ENCODE results near the gene TEP1. TPM values are rescaled to one million over a fixed set of nuclear protein-coding genes. Genes with fewer than 3 reads are reported as not detected.
A peak's percentile ranks its signal among the peaks of the same experiment; 100 is the strongest.

Gene TEP1
- total RNA-seq, 1 donor from 2014 or later = 28.5 TPM

GRCh38 chr14:20327005-20327869 lies 86.1 kb downstream of the TEP1 start:
- peak; percentile 84 for TF ChIP-seq CTCF (IDR thresholded peaks at IDR 0.05; ENCODE audit: unreplicated experiment)
- Mint-ChIP-seq H3K27me3 (no peaks in the 10 kb centered on the region), H3K4me1 (ENCODE audit: low read depth) (peaks cover 19% of the 10 kb centered on the region), H3K27ac (peak overlapping the region; percentile 3), H3K36me3 (ENCODE audit: insufficient read depth) (peaks cover 13% of the 10 kb centered on the region), H3K4me3 (ENCODE audit: low read depth) (no peak overlapping the region), H3K9me3 (ENCODE audit: low read depth) (no peaks in the 10 kb centered on the region)
- DNase-seq (ENCODE audit: low spot score, unreplicated experiment) = no peak

DNA sequence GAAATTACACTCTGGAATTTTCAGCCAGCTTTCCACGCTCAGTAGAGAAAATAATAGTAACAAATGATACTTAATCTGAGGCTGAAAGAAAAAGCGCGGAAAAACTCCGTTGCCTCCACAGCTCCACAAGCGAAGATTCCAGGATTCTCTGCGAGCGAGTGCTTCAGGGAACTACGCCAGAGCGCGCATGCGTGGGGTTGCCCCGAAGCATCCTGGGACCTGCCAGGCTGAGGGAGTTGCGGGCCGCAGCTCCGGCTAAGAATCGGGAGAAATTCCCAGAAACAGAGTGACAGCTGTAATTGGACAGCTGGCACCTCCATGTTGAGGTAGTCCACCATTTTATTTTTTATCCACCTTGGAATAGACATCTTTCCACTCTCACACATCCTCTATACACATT lies 95.6 kb downstream of the TEP1 start:
- Mint-ChIP-seq H3K27ac (peak overlapping the region; percentile 84), H3K4me1 (ENCODE audit: low read depth) (peaks cover 3% of the 10 kb centered on the region), H3K9me3 (ENCODE audit: low read depth) (no peaks in the 10 kb centered on the region), H3K27me3 (no peaks in the 10 kb centered on the region), H3K4me3 (ENCODE audit: low read depth) (no peak overlapping the region), H3K36me3 (ENCODE audit: insufficient read depth) (peaks cover 47% of the 10 kb centered on the region)
- TF ChIP-seq CTCF (IDR thresholded peaks at IDR 0.05; ENCODE audit: unreplicated experiment) = no peak
- DNase-seq (ENCODE audit: low spot score, unreplicated experiment) = no peak

Other genes starting within 250 kb of the TEP1 start
- gene OR11G2, start 222.6 kb downstream of the TEP1 start, total RNA-seq = not detected in 2 replicates
- gene OR11H6, start 189.8 kb downstream of the TEP1 start, total RNA-seq = not detected in 2 replicates
- gene OR11H7, start 184.5 kb downstream of the TEP1 start, total RNA-seq = not detected in 2 replicates
- not detected in 2 replicates for gene OR11H4, start 174.2 kb downstream of the TEP1 start, total RNA-seq
- 29.4 and 30.0 TPM in 2 replicates for gene TTC5, start 107.5 kb downstream of the TEP1 start, total RNA-seq
- gene CCNB1IP1, start 80.2 kb downstream of the TEP1 start, total RNA-seq = 112 and 122 TPM in 2 replicates
- 32.2 and 35.6 TPM in 2 replicates for gene PARP2, start 69.9 kb downstream of the TEP1 start, total RNA-seq
- gene KLHL33, start 22.7 kb upstream of the TEP1 start, total RNA-seq = 0.04 and 0.05 TPM in 2 replicates
- 89.0 and 94.4 TPM in 2 replicates for gene OSGEP, start 41.3 kb upstream of the TEP1 start, total RNA-seq
- 309 and 322 TPM in 2 replicates for gene APEX1, start 41.7 kb upstream of the TEP1 start, total RNA-seq
- 41.1 and 45.6 TPM in 2 replicates for gene PIP4P1, start 47.9 kb upstream of the TEP1 start, total RNA-seq
- 45.9 and 48.9 TPM in 2 replicates for gene PNP, start 55.9 kb upstream of the TEP1 start, total RNA-seq
- 1.3 and 1.5 TPM in 2 replicates for gene RNASE10, start 92.0 kb upstream of the TEP1 start, total RNA-seq
- not detected in 2 replicates for gene RNASE9, start 147.5 kb upstream of the TEP1 start, total RNA-seq
- not detected in 2 replicates for gene RNASE11, start 174.5 kb upstream of the TEP1 start, total RNA-seq
- not detected in 2 replicates for gene RNASE12, start 177.9 kb upstream of the TEP1 start, total RNA-seq
- not detected in 2 replicates for gene OR6S1, start 228.2 kb upstream of the TEP1 start, total RNA-seq